SK-N-SH (cell line): ENCODE data around the gene TXN2. TPM values are rescaled to one million over a fixed set of nuclear protein-coding genes. Genes with fewer than 3 reads are reported as not detected.

ENCODE experiments used
- CTCF ChIA-PET: fragments of 300-600, 350-600 bp; formaldehyde crosslinking; extraction: SDS; loops from one replicate; lab custom pipeline; 2021; lab: Yijun Ruan, JAX
- POLR2A ChIA-PET: fragments of 350-600 bp; sonication (Branson Sonifier 250); formaldehyde crosslinking; extraction: SDS; loops from one replicate; lab custom pipeline; 2020; ENCODE audit warnings: antibody characterized with exemption, inconsistent platforms; lab: Yijun Ruan, JAX
- DNase-seq: peaks from one replicate; pipeline ENCODE4 v3.0.0; 2012
- H2AFZ ChIP-seq: fragments of 200-600 bp; sonication (generic); 2 replicates; pipeline ENCODE4 v1.8.1; 2016; ENCODE audit warnings: antibody characterized with exemption, mild to moderate bottlenecking, low read depth
- H3F3A ChIP-seq: fragments of 200-600 bp; sonication (generic); replicated peaks from 2 replicates; pipeline ENCODE3; 2016; ENCODE audit warnings: antibody characterized with exemption, mild to moderate bottlenecking; ENCODE audit not compliant: insufficient read depth
- H3K27ac ChIP-seq, 2 experiments: fragments of 200-500 bp in 1 of 2; fragments of 200-600 bp in 1 of 2; sonication (Bioruptor generic) in 1 of 2; sonication (generic), shearing (Covaris generic) in 1 of 2; 2 replicates each; pipeline versions ENCODE4 v1.5.1 to v1.6.1; 2014 to 2016; ENCODE audit warnings: low read depth in 2 of 2, inconsistent platforms in 1 of 2, low read length in 1 of 2, mild to moderate bottlenecking in 1 of 2, mixed read lengths in 1 of 2
- H3K27me3 ChIP-seq: fragments of 200-600 bp; sonication (generic), shearing (Covaris generic); 2 replicates; pipeline ENCODE4 v1.6.1; 2016; ENCODE audit warnings: mixed run types; ENCODE audit not compliant: insufficient read depth
- H3K36me3 ChIP-seq, 2 experiments: fragments of 200-500 bp in 1 of 2; fragments of 200-600 bp in 1 of 2; sonication (Bioruptor generic) in 1 of 2; sonication (generic) in 1 of 2; replicated peaks in 1 of 2; 2 replicates each; pipeline versions ENCODE3 to v1.5.1; 2014 to 2016; ENCODE audit warnings: low read length in 1 of 2, mild to moderate bottlenecking in 1 of 2; ENCODE audit not compliant: insufficient read depth in 2 of 2, control insufficient read depth in 1 of 2
- H3K4me1 ChIP-seq, 2 experiments: fragments of 200-500 bp in 1 of 2; fragments of 200-600 bp in 1 of 2; sonication (Bioruptor generic) in 1 of 2; sonication (generic), shearing (Covaris generic) in 1 of 2; 2 replicates each; pipeline versions ENCODE4 v1.5.1 to v1.6.1; 2014 to 2016; ENCODE audit warnings: low read depth in 1 of 2, low read length in 1 of 2, mixed run types in 1 of 2; ENCODE audit not compliant: insufficient read depth in 2 of 2, control insufficient read depth in 1 of 2
- H3K4me2 ChIP-seq: fragments of 200-600 bp; sonication (generic), shearing (Covaris generic); 2 replicates; pipeline ENCODE4 v1.6.1; 2017; ENCODE audit warnings: mixed run types
- H3K4me3 ChIP-seq, 2 experiments: fragments of 200-500 bp in 1 of 2; fragments of 200-600 bp in 1 of 2; sonication (Bioruptor generic) in 1 of 2; sonication (generic), shearing (Covaris generic) in 1 of 2; 2 replicates each; pipeline versions ENCODE4 v1.5.1 to v1.8.1; 2014 to 2016; ENCODE audit warnings: low read depth in 2 of 2, inconsistent platforms in 1 of 2, low read length in 1 of 2, mild to moderate bottlenecking in 1 of 2, mixed read lengths in 1 of 2, moderate library complexity in 1 of 2
- H3K79me2 ChIP-seq: fragments of 200-600 bp; sonication (generic); 2 replicates; pipeline ENCODE4 v1.8.1; 2017; ENCODE audit warnings: mild to moderate bottlenecking; ENCODE audit not compliant: insufficient read depth
- H3K9ac ChIP-seq: fragments of 200-600 bp; sonication (generic); 2 replicates; pipeline ENCODE4 v1.6.1; 2017; ENCODE audit warnings: mixed run types
- H3K9me2 ChIP-seq: fragments of 200-600 bp; sonication (generic); 2 replicates; pipeline ENCODE4 v1.6.1; 2017; ENCODE audit warnings: mixed run types
- H3K9me3 ChIP-seq: fragments of 200-600 bp; sonication (generic); 2 replicates; pipeline ENCODE4 v1.6.1; 2017; ENCODE audit warnings: mixed run types, mild to moderate bottlenecking, moderate library complexity
- H4K20me1 ChIP-seq: fragments of 200-600 bp; sonication (generic); 2 replicates; pipeline ENCODE4 v1.6.1; 2017; ENCODE audit warnings: mild to moderate bottlenecking, mixed run types; ENCODE audit not compliant: insufficient read depth
- GABPA ChIP-seq: IDR thresholded peaks from 2 replicates; pipeline ENCODE4 v1.4.0; 2012; ENCODE audit warnings: low read depth, mild to moderate bottlenecking
- IRF3 ChIP-seq: fragments of 150-350 bp; IDR thresholded peaks from 2 replicates; pipeline ENCODE4 v1.6.1; 2016; ENCODE audit warnings: mild to moderate bottlenecking, low read depth, low read length
- NFIC ChIP-seq: IDR thresholded peaks from 2 replicates; pipeline ENCODE4 v1.4.0; 2012; ENCODE audit warnings: borderline replicate concordance
- POLR2AphosphoS5 ChIP-seq: IDR thresholded peaks from 2 replicates; pipeline ENCODE4 v1.6.1; 2012; ENCODE audit warnings: low read depth, low read length
- SIN3A ChIP-seq: IDR thresholded peaks from 2 replicates; pipeline ENCODE4 v1.6.1; 2012; ENCODE audit warnings: low read depth, mild to moderate bottlenecking, low read length, moderate library complexity, borderline replicate concordance
- TEAD4 ChIP-seq: IDR thresholded peaks from 2 replicates; pipeline ENCODE4 v1.4.0; 2012; ENCODE audit warnings: mild to moderate bottlenecking, borderline replicate concordance; ENCODE audit not compliant: insufficient read depth
- USF1 ChIP-seq: IDR thresholded peaks from 2 replicates; pipeline ENCODE4 v1.4.0; 2012; ENCODE audit warnings: low read depth, borderline replicate concordance
- WGBS: methylation state at CpG from one replicate; pipeline ENCODE4 v1.1.6; 2017; ENCODE audit warnings: low lambda C conversion rate; 5-methylcytosine and 5-hydroxymethylcytosine counted together
- polyA plus RNA-seq, 3 experiments: library from polyadenylated mRNA; depleted of rRNA; stranded (reverse); fragments of >200 nt; gene quantifications; 2 replicates each; pipeline ENCODE4 v1.2.3, GENCODE V29; 2012

TXN2 gene
- polyA plus RNA-seq, 1 of the 3 experiments (the other 2 are of a cell fraction) = 251 TPM

- TF ChIP-seq GABPA (no peak), TEAD4 (no peak), POLR2AphosphoS5 (no peak)
Observed at GRCh38 chr22:36422287-36423014, 59.0 kb downstream of the TXN2 start (continued).

DNA sequence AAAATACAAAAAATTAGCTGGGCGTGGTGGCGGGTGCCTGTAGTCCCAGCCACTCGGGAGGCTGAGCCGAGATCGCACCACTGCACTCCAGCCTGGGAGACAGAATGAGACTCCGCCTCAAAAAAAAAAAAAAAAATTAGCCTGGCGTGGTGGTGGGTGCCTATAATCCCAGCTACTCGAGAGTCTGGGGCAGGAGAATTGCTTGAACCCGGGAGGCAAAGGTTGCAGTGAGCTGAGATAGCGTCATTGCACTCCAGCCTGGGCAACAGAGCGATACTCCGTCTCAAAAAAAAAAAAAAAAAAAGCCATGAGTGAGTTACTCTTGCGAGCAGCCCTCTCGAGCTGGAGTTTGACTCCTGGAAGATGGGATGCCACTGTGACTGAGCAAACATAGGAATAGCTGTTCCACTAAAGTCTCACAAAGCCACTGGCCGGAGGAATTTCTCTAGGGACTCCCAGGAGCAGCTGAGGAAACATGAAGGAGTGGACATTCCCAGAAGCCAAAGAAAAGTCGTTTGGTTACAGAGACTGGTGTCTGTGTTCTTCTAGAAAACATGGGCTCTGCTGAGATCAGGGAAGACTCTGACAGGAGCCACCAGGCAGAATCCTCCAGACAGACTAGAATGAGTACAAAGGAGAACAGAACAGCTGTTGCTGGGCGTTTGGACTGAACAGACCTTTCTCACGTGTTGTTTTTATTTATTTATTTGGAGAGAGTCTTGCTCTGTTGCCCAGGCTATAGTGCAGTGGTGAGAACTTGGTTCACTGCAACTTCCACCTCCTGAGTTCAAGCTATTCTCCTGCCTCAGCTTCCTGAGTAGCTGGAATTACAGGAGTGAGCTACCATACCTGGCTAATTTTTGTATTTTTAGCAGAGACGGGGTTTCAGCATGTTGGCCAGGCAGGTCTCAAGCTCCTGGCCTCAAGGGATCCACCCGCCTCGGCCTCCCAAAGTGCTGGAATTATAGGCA, 61.2 kb downstream of the TXN2 start:
- CTCF ChIA-PET = interaction anchor here (0.6 to 1.6 kb wide), 4 partner anchors 14 to 83 kb away, joined by 3 read pairs; no protein-coding TSS in a partner anchor
- Histone ChIP-seq H3K9me2 (no peaks in the 10 kb centered on the region), H3K27ac (no peak overlapping the region)
- TF ChIP-seq SIN3A (no peak), TEAD4 (no peak), NFIC (no peak)
- TF ChIP-seq, all 33 proteins: peak for 0
- no peaks in the 10 kb centered on the region for H4K20me1 ChIP-seq
- DNase-seq = no peak
- no peaks in the 10 kb centered on the region for H3K36me3 ChIP-seq
- H3K9me3 ChIP-seq = no peaks in the 10 kb centered on the region
- no peaks in the 10 kb centered on the region for H3K27me3 ChIP-seq
- no peaks in the 10 kb centered on the region for H3K4me1 ChIP-seq
- H3K9ac ChIP-seq = no peak overlapping the region
- no peak overlapping the region for H3K4me2 ChIP-seq
- H3F3A ChIP-seq = peaks cover 7% of the 10 kb centered on the region
- H3K79me2 ChIP-seq = no peaks in the 10 kb centered on the region
- WGBS = 91% methylated on average over 21 of the region's 21 CpGs
- no peak overlapping the region for H2AFZ ChIP-seq
- POLR2A ChIA-PET = no interaction called here
- H3K4me3 ChIP-seq = no peak overlapping the region

GRCh38 chr22:36419177-36419911, 62.1 kb downstream of the TXN2 start:
- TF ChIP-seq IRF3 (no peak), USF1 (0 out of 2 replicates have a peak, but pooled peaks have one; percentile 23)
- TF ChIP-seq, all 33 proteins: peak for 1
- Histone ChIP-seq H3K9ac (no peak overlapping the region), H3K9me3 (no peaks in the 10 kb centered on the region), H3K4me2 (no peak overlapping the region), H4K20me1 (no peaks in the 10 kb centered on the region), H3K9me2 (no peaks in the 10 kb centered on the region), H3K36me3 (no peaks in the 10 kb centered on the region), H2AFZ (no peak overlapping the region), H3K27me3 (no peaks in the 10 kb centered on the region), H3K27ac (no peak overlapping the region), H3K4me3 (no peak overlapping the region), H3K79me2 (no peaks in the 10 kb centered on the region), H3K4me1 (no peaks in the 10 kb centered on the region), H3F3A (peaks cover 7% of the 10 kb centered on the region)
- POLR2A ChIA-PET = no interaction called here
- WGBS = 79% methylated on average over 12 of the region's 13 CpGs
- CTCF ChIA-PET = interaction anchor here (1.1 to 1.6 kb wide), 2 partner anchors 13 to 51 kb away, joined by 3 read pairs; no protein-coding TSS in a partner anchor
- no peak for DNase-seq
